ENCODE measurements around the gene C1RL.

The C1RL gene

GRCh38 chr12:7106082-7106481 is 2.9 kb downstream of the C1RL start:
- no peak for TF ChIP-seq EZH2 (IDR thresholded peaks at IDR 0.05; ENCODE audit: borderline replicate concordance, low read depth, low read length, severe bottlenecking)
- TF ChIP-seq CTCF (IDR thresholded peaks at IDR 0.05; ENCODE audit: borderline replicate concordance, extremely low read depth, low read length, poor library complexity, severe bottlenecking) = no peak
- H3K9me3 ChIP-seq (ENCODE audit: insufficient read depth, low read length, severe bottlenecking) = peaks cover 6% of the 10 kb centered on the region
- H3K4me3 ChIP-seq (ENCODE audit: low read depth in 1 of 2, low read length in 2 of 2) = no peak overlapping the region
- H3K4me2 ChIP-seq (ENCODE audit: insufficient read depth, low read length) = no peak overlapping the region
- DNase-seq (no peak), ATAC-seq (ENCODE audit: insufficient read depth, low read depth) (no peak)
- no peaks in the 10 kb centered on the region for H4K20me1 ChIP-seq (ENCODE audit: insufficient read depth, low read length)
- H3K27me3 ChIP-seq (ENCODE audit: insufficient read depth, low read length, poor library complexity) = no peaks in the 10 kb centered on the region
- H3K27ac ChIP-seq (ENCODE audit: low read length) = no peak overlapping the region
- no peak overlapping the region for H2AFZ ChIP-seq (ENCODE audit: low read depth, low read length)
- no peak overlapping the region for H3K9ac ChIP-seq (ENCODE audit: low read depth, low read length)
- peaks cover 3% of the 10 kb centered on the region for H3K79me2 ChIP-seq (ENCODE audit: insufficient read depth, low read length)
- H3K36me3 ChIP-seq (ENCODE audit: insufficient read depth, low read length) = peaks cover 3% of the 10 kb centered on the region
- peaks cover 18% of the 10 kb centered on the region for H3K4me1 ChIP-seq (ENCODE audit: insufficient read depth, low read length)

DNA sequence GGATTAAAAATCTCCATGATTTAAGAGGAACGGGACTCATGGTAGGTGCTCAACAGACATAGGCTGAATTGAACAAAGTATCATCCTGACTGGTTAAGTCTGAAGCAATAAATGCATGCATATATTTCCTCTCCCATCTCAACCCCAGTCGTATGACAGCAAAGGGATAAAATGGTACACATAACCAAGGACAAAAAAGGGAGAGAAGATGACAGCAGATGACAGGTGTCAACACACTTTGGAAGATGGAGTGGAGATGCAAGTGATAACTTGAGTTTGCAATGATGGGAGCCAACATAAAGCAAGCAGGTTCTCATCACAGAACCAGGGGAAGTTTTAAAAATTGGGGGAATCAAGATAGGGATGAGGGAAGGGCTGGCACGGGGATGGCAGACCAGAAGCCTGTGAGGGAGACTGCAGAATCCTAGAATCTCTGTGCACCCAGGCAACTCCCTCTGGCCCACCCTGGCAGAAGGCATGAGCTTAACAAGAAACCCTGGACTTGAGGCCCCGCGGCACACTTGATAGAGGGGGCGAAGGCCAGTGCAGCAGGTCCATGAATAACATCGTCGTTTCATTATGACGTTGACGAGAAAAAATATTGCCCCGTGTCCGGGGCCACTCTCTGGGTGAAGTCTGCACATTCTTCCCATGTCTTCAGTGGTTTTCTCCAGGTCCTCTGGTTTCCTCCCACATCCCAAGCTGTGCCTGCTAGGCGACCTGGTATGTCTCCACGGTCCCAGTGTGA is 5.0 kb downstream of the C1RL start:
- peaks cover 13% of the 10 kb centered on the region for H3K4me1 ChIP-seq (ENCODE audit: insufficient read depth, low read length)
- DNase-seq (no peak), ATAC-seq (ENCODE audit: insufficient read depth, low read depth) (no peak)
- no peak overlapping the region for H3K4me2 ChIP-seq (ENCODE audit: insufficient read depth, low read length)
- H3K9me3 ChIP-seq (ENCODE audit: insufficient read depth, low read length, severe bottlenecking) = peaks cover 6% of the 10 kb centered on the region
- H3K79me2 ChIP-seq (ENCODE audit: insufficient read depth, low read length) = peaks cover 3% of the 10 kb centered on the region
- no peak overlapping the region for H3K9ac ChIP-seq (ENCODE audit: low read depth, low read length)
- H3K27ac ChIP-seq (ENCODE audit: low read length) = no peak overlapping the region
- H3K27me3 ChIP-seq (ENCODE audit: insufficient read depth, low read length, poor library complexity) = no peaks in the 10 kb centered on the region
- TF ChIP-seq EZH2 (IDR thresholded peaks at IDR 0.05; ENCODE audit: borderline replicate concordance, low read depth, low read length, severe bottlenecking) = no peak
- no peak for TF ChIP-seq CTCF (IDR thresholded peaks at IDR 0.05; ENCODE audit: borderline replicate concordance, extremely low read depth, low read length, poor library complexity, severe bottlenecking)
- no peaks in the 10 kb centered on the region for H4K20me1 ChIP-seq (ENCODE audit: insufficient read depth, low read length)
- peaks cover 10% of the 10 kb centered on the region for H3K36me3 ChIP-seq (ENCODE audit: insufficient read depth, low read length)
- no peak overlapping the region for H2AFZ ChIP-seq (ENCODE audit: low read depth, low read length)
- no peak overlapping the region for H3K4me3 ChIP-seq (ENCODE audit: low read depth in 1 of 2, low read length in 2 of 2)

DNA sequence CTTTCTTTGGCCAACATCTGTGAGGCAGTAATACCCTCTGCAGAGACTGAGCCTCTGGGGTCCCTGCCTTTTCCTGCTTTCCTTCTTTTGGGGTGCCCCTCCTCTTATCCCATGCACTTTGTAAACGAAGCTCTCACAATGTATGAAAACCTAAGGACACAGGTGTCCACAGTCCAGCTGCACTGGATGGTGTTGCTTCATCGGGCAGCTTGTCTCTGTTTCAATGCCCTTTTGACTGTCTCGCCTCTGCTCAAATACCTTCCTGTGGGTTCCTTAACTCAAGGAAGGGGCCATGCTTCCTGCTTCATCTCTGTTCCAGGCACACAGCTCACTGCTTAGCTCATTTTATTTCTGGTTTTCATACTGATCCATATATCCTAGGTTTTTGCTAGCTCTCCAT is 6.4 kb downstream of the C1RL start:
- no peak for TF ChIP-seq EZH2 (IDR thresholded peaks at IDR 0.05; ENCODE audit: borderline replicate concordance, low read depth, low read length, severe bottlenecking)
- TF ChIP-seq CTCF (IDR thresholded peaks at IDR 0.05; ENCODE audit: borderline replicate concordance, extremely low read depth, low read length, poor library complexity, severe bottlenecking) = no peak
- peaks cover 10% of the 10 kb centered on the region for H3K36me3 ChIP-seq (ENCODE audit: insufficient read depth, low read length)
- peaks cover under 1% of the 10 kb centered on the region for H3K4me1 ChIP-seq (ENCODE audit: insufficient read depth, low read length)
- no peak overlapping the region for H3K4me2 ChIP-seq (ENCODE audit: insufficient read depth, low read length)
- no peaks in the 10 kb centered on the region for H3K27me3 ChIP-seq (ENCODE audit: insufficient read depth, low read length, poor library complexity)
- DNase-seq = no peak
- H3K27ac ChIP-seq (ENCODE audit: low read length) = no peak overlapping the region
- H2AFZ ChIP-seq (ENCODE audit: low read depth, low read length) = no peak overlapping the region
- H3K4me3 ChIP-seq (ENCODE audit: low read depth in 1 of 2, low read length in 2 of 2) = no peak overlapping the region
- no peak overlapping the region for H3K9ac ChIP-seq (ENCODE audit: low read depth, low read length)
- peaks cover 6% of the 10 kb centered on the region for H3K9me3 ChIP-seq (ENCODE audit: insufficient read depth, low read length, severe bottlenecking)
- H4K20me1 ChIP-seq (ENCODE audit: insufficient read depth, low read length) = no peaks in the 10 kb centered on the region
- ATAC-seq (ENCODE audit: insufficient read depth, low read depth) = no peak
- no peaks in the 10 kb centered on the region for H3K79me2 ChIP-seq (ENCODE audit: insufficient read depth, low read length)

Measured in DND-41 (cell line).